GM18868 (cell line): ENCODE results near the gene RABEPK.
"Not testable (repeated sequence)": the region's sequence is repeated elsewhere in the genome, so short reads cannot be mapped to it uniquely, and the experiment has no call there.

ENCODE experiments used
- ATAC-seq: cut with Tn5 transposase; IDR thresholded peaks from one replicate; pipeline ENCODE4 v1.9.1; 2021; ENCODE audit warnings: mild to moderate bottlenecking, moderate library complexity; ENCODE audit not compliant: unreplicated experiment

The RABEPK gene

DNA sequence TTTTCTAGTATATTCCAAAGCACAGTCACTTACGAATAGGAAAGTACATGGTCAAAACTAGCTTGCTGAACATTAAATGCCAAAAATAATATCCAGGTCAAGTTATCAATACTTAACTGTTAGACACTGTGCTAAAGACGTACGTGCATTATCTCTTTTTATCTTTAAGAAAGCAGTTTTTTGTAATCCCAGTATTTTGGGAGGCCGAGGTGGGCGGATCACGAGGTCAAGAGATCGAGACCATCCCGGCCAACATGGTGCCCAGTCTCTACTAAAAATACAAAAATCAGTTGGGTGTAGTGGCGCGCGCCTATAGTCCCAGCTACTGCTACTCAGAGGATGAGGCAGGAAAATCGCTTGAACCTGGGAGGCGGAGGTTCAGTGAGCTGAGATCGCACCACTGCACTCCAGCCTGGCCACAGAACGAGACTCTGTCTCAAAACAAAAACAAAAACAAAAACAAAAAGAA, 43.5 kb downstream of the RABEPK start:
- no peak for ATAC-seq

GRCh38 chr9:125246261-125246667, 45.9 kb downstream of the RABEPK start:
- no peak for ATAC-seq

DNA sequence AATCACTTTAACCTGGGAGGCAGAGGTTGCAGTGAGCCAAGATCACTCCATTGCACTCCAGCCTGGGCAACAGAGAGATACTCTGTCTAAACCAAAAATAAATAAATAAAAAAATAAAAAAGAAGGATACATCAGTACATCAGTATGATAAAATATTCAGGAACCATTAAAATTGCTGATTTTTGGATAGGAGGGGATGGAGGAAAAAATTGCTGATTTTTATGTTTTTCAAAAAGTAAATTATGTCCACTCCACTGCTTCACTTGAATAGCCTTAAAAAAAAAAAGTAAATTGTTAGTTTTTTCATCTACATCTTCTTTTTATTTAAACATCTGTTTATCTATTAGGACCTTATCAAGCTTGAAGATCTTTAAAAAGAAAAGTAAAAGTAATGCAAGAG, 53.9 kb downstream of the RABEPK start:
- no peak for ATAC-seq

GRCh38 chr9:125255781-125256391, 55.5 kb downstream of the RABEPK start:
- ATAC-seq: no peak

DNA sequence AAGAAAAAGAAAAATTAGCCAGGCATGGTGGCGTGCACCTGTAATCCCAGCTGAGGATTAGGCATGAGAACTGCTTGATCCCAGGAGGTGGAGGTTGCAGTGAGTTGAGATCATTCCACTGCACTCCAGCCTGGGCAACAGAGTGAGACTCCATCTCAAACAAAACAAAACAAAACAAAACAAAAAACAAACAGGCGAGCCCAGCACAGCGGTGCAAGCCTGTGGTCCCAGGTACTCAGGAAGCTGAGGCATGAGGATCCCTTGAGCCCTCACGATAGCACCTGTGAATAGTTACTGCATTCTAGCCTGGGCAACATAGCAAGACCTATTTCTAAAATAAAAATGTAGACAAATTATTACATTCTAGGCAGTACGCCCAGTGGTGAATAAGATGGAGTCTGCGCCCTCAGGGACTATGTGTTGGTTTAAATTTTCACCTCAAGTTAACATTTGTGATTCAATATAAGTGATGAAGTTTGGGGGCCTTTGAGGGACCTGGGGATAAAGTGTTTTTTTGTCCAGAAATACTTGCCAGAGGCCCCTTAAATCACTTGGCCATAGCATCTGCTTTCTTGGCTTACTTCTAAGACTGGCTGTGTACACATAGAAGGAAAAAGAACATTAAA, 57.9 kb downstream of the RABEPK start:
- no peak for ATAC-seq

- no peak for ATAC-seq
These were observed 58.6 kb downstream of the RABEPK start for GRCh38 chr9:125258832-125259534.

- no peak for ATAC-seq
These were observed 60.2 kb downstream of the RABEPK start for GRCh38 chr9:125260561-125260960.

DNA sequence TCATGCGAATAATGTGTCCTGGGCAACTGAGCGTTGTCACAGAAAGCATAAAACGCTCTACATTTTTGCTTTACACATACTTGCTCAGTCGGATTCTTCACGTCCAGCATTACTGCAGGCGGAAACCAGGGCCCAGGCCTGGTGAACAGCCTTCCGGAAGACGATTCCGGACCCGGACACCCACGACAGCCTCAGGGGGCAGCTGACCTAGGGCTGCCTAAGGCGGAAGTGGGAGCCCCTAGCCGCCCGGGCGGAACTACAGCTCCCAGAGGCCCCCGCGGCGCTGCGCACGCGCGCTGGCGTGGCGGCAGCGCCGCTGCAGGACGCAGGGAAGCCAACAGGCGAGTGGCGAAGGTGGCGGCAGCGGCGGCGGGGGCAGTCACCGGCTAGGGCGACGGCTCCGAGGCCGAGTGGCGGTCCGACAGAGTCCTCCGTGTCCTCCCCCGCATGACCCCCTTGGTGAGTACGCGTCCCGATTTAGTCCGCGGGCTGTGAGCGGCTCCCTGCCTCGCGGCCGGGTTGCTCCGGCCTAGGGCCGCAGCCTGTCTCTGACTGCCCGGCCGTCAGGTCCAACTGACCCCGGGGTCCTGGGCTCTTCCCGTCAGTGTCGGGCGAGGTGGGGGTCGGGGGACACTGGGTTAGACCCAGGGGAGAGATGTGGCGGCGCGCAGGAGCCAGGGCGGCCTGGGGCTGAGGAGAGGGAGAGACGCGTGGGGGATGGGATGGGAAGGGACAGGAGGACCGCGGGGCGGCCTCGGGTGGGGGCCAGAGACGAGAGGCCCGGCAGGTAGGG, 61.4 kb downstream of the RABEPK start, which contains the start of gene GAPVD1:
TSS of gene GAPVD1 (plus strand) at position 326 of the 793 bp plus-strand sequence. CDS start 37,096 bp downstream, outside the sequence.
- peak; percentile 93 for ATAC-seq

DNA sequence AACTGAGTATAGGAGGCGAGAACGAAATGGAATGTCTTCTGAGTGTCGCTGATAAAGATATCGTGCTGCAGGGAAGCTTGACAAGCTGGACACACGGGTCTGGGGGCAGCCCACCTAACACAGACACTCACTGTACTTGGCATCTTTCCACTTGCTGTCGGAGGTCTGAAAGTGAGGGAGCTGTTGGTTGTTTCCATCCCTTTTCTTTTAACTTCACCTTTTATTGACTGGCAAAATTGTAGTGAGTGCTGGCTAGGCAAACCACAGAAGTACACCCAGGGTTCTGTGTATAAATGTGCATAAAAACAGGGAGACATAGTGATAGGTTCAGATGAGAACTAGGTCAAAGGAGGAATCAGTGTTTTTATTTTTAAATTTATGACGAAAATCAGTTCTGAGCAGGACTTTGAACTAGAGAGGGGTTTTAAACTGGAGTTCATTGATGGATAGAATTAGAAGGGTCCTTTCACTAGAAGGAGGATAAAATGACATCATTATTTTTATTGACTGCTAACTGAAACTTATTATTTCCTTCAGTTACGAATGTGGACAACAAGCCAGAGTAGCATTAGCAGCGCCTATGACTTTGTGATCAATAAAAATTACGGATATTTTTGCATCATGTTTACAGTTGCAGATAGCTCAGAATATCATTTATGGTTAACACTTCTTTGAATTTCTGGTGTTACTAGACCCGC, 62.1 kb downstream of the RABEPK start:
- no peak for ATAC-seq

GRCh38 chr9:125264068-125264467, 63.7 kb downstream of the RABEPK start:
- not testable (repeated sequence) for ATAC-seq

- ATAC-seq: no peak
These were observed 68.2 kb downstream of the RABEPK start for GRCh38 chr9:125268394-125269013.

DNA sequence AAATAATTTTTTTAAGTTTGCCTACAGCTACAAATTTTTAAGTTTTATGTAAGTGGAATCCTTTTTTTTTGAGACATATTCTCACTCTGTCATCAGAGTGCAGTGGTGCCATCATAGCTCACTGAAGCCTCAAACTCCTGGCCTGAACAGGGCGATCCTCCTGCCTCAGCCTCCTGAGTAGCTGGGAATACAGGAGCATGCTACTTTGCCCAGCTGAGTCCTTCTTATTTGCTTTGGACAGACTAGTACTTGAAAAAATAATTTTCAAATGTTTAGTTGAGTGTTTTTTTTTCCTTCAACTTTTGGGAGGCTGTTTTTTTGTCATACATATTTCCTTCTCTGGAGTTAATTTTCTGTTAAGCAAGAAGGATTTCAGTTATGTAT, 68.7 kb downstream of the RABEPK start:
- ATAC-seq: no peak

- no peak for ATAC-seq
These were observed 70.7 kb downstream of the RABEPK start for GRCh38 chr9:125271081-125271480.

- ATAC-seq: no peak
These were observed 72.4 kb downstream of the RABEPK start for GRCh38 chr9:125272697-125273096.

GRCh38 chr9:125276771-125277170, 76.4 kb downstream of the RABEPK start:
- ATAC-seq: no peak

DNA sequence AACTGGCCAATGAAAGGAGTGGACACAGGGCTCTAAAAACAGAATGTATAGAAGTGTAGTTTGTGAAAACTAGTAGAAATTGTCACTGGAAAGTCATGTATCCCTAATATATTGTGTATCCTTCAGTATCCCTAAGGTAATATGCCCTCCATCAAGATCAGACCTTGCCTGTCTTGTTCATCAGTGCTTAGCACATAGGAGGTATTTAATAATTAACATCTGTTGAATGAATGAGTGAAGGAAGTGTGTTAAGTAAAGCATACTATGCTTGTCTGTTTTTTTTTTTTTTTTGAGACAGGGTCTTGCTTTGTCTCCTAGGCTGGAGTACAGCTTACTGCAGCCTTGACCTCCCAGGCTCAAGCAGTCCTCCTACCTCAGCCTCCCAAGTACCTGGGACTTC, 77.1 kb downstream of the RABEPK start:
- ATAC-seq: no peak

DNA sequence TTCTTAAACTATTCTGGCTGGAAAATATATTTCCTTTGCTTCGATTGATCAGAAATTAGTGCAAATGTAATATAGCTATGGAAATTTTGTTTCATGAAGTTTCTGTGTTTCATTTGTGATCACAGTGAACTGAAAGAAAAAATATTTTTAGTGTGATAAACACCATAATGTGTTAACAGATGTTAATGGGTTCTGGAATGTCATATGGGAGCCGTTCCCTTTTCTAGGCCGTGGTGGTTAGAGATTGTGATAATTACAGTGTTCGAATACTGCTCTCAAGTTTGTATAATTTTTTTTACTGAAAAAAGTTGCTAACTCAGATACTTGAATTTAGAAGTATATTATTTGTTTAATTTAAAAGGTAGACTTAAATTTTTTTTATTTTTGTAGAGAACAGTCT, 80.6 kb downstream of the RABEPK start:
- no peak for ATAC-seq
